ENCODE data around the gene LDB2. TPM values are rescaled to one million over a fixed set of nuclear protein-coding genes. Genes with fewer than 3 reads are reported as not detected.

LDB2 gene
- total and polyA plus RNA-seq, 2 of the 8 experiments (the other 6 are each of a cell fraction or from before 2014, with no cell fraction given): 57.0 to 140 TPM

DNA sequence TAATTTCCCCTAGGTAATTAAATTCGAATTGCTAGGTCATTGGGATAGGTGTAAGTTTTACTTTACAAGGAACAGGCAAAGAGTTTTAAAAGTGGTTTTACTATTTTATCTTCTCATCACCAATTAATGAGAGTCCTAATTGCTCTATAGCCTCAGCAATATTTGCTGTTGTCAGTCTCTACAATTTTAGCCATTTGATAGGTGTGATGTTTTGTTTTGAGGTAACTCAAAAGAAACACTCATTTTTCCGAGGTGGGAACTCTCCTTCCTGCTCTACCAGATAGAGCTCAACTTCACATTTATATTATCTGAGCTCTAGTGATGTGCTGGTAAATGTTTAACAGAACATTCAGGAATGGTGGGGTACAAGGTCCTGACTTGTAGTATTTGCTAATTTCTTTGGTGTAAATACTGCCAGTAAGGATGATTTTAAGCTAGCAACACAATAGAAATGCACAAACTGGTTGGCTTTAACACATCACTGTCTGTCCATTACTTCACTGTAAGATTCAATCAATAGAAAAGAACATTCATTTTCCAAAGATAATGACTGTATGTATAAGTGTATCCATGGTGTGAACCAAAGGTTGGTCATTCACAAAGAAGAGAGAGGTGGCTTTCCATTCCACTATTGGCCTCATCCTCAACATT lies 62.7 kb downstream of the LDB2 start:
- FAIRE-seq: no peak
- 84% methylated on average over 2 of the region's 2 CpGs; no CpG with 5 or more reads in 1 of the 2 experiments for WGBS, 2 experiments (ENCODE audit: extremely low coverage in 1 of 2, insufficient coverage in 1 of 2, insufficient read length in 1 of 2, insufficient replicate concordance in 2 of 2, low coverage in 1 of 2, low lambda C conversion rate in 2 of 2, missing lambda C conversion rate in 1 of 2)
- no peaks in the 10 kb centered on the region for H3K36me3 ChIP-seq (ENCODE audit: control insufficient read depth in 2 of 4, insufficient read depth in 4 of 4, low read length in 3 of 4)
- no peak for TF ChIP-seq PHF8 (conservative IDR thresholded peaks at IDR 0.05; ENCODE audit: low read depth, low read length)
- no peak for TF ChIP-seq CBX8 (IDR thresholded peaks at IDR 0.05; ENCODE audit: borderline replicate concordance, low read depth, low read length)
- no peak for TF ChIP-seq CBX5 (IDR thresholded peaks at IDR 0.05; ENCODE audit: low read depth, low read length)
- TF ChIP-seq TBP (IDR thresholded peaks at IDR 0.05; ENCODE audit: low read depth, low read length): no peak
- no peak for TF ChIP-seq CTBP2 (IDR thresholded peaks at IDR 0.05; ENCODE audit: borderline replicate concordance, insufficient read depth, insufficient read length, low read length)
- no peak for TF ChIP-seq TEAD4 (IDR thresholded peaks at IDR 0.05; ENCODE audit: low read depth, low read length)
- TF ChIP-seq E2F6 (IDR thresholded peaks at IDR 0.05): no peak
- TF ChIP-seq EZH2 (IDR thresholded peaks at IDR 0.05; ENCODE audit: low read depth, low read length, severe bottlenecking): no peak
- no peak for TF ChIP-seq RFX5 (IDR thresholded peaks at IDR 0.05; ENCODE audit: borderline replicate concordance, low read depth, low read length)
- no peak for TF ChIP-seq CHD1 (IDR thresholded peaks at IDR 0.05; ENCODE audit: low read depth, low read length)
- TF ChIP-seq CEBPB (IDR thresholded peaks at IDR 0.05; ENCODE audit: low read depth, low read length): no peak
- TF ChIP-seq RBBP5 (IDR thresholded peaks at IDR 0.05; ENCODE audit: borderline replicate concordance, low read depth, low read length): no peak
- no peak for TF ChIP-seq SIRT6 (IDR thresholded peaks at IDR 0.05; ENCODE audit: low read length)

More for the DNA sequence above, 62.7 kb downstream of the LDB2 start:
- Histone ChIP-seq H3K14ac (ENCODE audit: insufficient read length) (no peak overlapping the region), H2AK5ac (ENCODE audit: low read depth, low read length) (no peak overlapping the region), H3K4me3 (ENCODE audit: extremely low read depth in 1 of 4, insufficient read depth in 2 of 4, low read depth in 3 of 4, low read length in 4 of 4) (no peak overlapping the region), H3K27ac (ENCODE audit: low read depth, low read length) (no peak overlapping the region), H3K56ac (replicated peaks; ENCODE audit: insufficient read length, low read depth, low read length) (no peak overlapping the region), H2BK15ac (ENCODE audit: low read length) (no peak overlapping the region), H3K4me2 (ENCODE audit: insufficient read depth in 1 of 2, low read depth in 2 of 2, low read length in 2 of 2) (no peak overlapping the region), H2BK12ac (ENCODE audit: low read depth, low read length) (no peak overlapping the region), H3K79me2 (ENCODE audit: control insufficient read depth in 1 of 2, insufficient read depth in 2 of 2, low read length in 2 of 2) (no peaks in the 10 kb centered on the region), H2BK5ac (ENCODE audit: low read depth, low read length) (no peak overlapping the region), H3K9me3 (ENCODE audit: insufficient read depth in 2 of 2, low read depth in 1 of 2, low read length in 1 of 2) (no peaks in the 10 kb centered on the region), H3K23ac (ENCODE audit: insufficient read length) (no peak overlapping the region), H4K5ac (ENCODE audit: insufficient read length, low read depth, low read length) (no peak overlapping the region), H4K20me1 (replicated peaks in 1 of 2; ENCODE audit: control insufficient read depth in 1 of 2, insufficient read depth in 2 of 2, low read length in 2 of 2) (no peaks in the 10 kb centered on the region), H3K4me1 (replicated peaks in 1 of 4; ENCODE audit: control insufficient read depth in 3 of 4, insufficient read depth in 4 of 4, low read length in 3 of 4) (peaks cover 0 to 9% (median 2%) of the 10 kb centered on the region in 4 experiments; a peak in 4 of 7 replicates), H3K27me3 (replicated peaks in 1 of 4; ENCODE audit: control insufficient read depth in 3 of 4, extremely low read depth in 1 of 4, insufficient read depth in 3 of 4, low read length in 3 of 4) (no peaks in the 10 kb centered on the region), H4K91ac (replicated peaks; ENCODE audit: insufficient read length, low read length) (no peak overlapping the region), H3K23me2 (ENCODE audit: low read depth, low read length) (no peaks in the 10 kb centered on the region), H2AFZ (ENCODE audit: low read length) (no peak overlapping the region), H2BK20ac (ENCODE audit: low read length) (no peak overlapping the region), H3K9ac (replicated peaks in 1 of 4; ENCODE audit: extremely low read depth in 1 of 4, low read depth in 3 of 4, low read length in 3 of 4) (no peak overlapping the region), H3K18ac (ENCODE audit: extremely low read depth, low read length) (no peak overlapping the region), H3K79me1 (ENCODE audit: low read depth, low read length) (no peaks in the 10 kb centered on the region), H2BK120ac (replicated peaks; ENCODE audit: low read depth, low read length) (no peak overlapping the region), H4K8ac (ENCODE audit: extremely low read depth, insufficient read depth, low read length) (no peak overlapping the region), H3K4ac (replicated peaks; ENCODE audit: insufficient read length, low read depth, low read length) (no peak overlapping the region)
- no peak for DNase-seq (ENCODE audit: low read depth in 1 of 2, low spot score in 2 of 2)
- CTCF ChIA-PET (ENCODE audit: partially characterized antibody): interaction anchor here (1.0 to 1.5 kb wide), 2 partner anchors 41 to 81 kb away, joined by 4 read pairs; no protein-coding TSS in a partner anchor
- POLR2A ChIA-PET (ENCODE audit: partially characterized antibody): interaction anchor here (1.6 kb wide), 1 partner anchor 10 kb away, joined by 3 read pairs; no protein-coding TSS in a partner anchor

Measured in H1 (cell line).